GM21381 (cell line): Measurements from ENCODE around the gene SUGCT.
"Not testable (repeated sequence)": the region's sequence is repeated elsewhere in the genome, so short reads cannot be mapped to it uniquely, and the experiment has no call there.

ENCODE experiments used
- ATAC-seq: cut with Tn5 transposase; IDR thresholded peaks from one replicate; pipeline ENCODE4 v1.9.1; 2021; ENCODE audit warnings: mild to moderate bottlenecking, moderate library complexity; ENCODE audit not compliant: unreplicated experiment

The SUGCT gene

DNA sequence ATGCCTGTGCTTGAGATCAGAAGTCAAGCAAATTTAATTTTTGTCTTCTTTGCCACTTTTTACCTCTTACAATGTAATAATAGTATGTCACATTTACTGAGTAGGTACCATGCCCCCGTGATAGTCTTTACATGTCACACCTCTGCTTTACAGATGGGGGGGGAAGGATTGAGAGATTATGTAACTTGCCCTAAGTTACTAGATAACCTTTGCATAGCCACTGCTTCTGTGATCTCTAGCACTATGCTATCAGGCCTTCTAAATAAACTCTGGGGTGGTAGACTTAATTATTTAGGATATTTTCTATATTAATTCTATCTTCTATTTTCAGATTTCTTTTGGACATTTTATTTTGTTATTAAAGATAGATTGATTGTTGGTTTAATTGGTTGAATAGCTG is 514.4 kb downstream of the SUGCT start:
- ATAC-seq = no peak

- not testable (repeated sequence) for ATAC-seq
Observed at GRCh38 chr7:40650903-40651302, 516.1 kb downstream of the SUGCT start.

- no peak for ATAC-seq
Observed at GRCh38 chr7:40654171-40654570, 519.4 kb downstream of the SUGCT start.

GRCh38 chr7:40655426-40655825 is 520.6 kb downstream of the SUGCT start:
- ATAC-seq = no peak

GRCh38 chr7:40656349-40656748 is 521.5 kb downstream of the SUGCT start:
- ATAC-seq = no peak

- ATAC-seq = no peak
Observed at GRCh38 chr7:40658729-40659128, 523.9 kb downstream of the SUGCT start.

DNA sequence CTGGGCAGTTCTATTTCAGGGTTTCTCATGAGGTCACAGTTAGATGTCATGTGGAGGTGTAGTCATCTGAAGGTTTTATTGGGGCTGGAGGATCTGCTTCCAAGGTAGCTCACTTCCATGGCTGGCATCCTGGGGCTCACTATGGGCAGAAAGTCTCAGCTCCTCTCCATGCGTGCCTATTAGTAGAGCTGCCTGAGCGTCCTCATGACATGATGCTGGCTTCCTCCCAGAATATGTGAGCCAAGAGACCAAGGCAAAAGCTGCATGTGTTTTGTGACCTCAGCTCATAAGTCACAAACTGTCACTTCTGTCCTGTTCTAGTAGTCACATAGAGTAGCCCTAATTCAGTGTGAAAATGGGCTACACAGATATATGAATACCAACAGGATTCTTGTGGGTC is 524.4 kb downstream of the SUGCT start:
- ATAC-seq = no peak

- ATAC-seq = no peak
Observed at GRCh38 chr7:40673285-40673684, 538.5 kb downstream of the SUGCT start.

DNA sequence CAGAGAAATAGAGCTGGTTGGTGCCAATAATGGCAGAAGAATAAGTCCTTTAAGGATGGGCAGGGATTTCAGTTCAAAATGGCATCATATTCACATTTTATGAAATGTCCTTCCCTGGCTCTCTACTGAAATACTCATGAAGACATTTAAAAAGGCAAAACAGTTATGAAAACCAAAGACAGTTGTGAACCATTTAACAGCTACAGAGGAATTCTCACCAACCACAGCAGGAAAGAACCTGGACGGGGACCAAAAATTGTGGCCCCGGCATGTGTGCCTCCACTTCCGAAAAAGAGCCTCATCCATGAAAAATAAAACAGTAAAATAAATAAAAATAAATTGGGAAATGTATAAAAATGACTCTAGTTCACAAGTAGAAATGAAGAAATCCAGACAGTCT is 539.5 kb downstream of the SUGCT start:
- no peak for ATAC-seq

DNA sequence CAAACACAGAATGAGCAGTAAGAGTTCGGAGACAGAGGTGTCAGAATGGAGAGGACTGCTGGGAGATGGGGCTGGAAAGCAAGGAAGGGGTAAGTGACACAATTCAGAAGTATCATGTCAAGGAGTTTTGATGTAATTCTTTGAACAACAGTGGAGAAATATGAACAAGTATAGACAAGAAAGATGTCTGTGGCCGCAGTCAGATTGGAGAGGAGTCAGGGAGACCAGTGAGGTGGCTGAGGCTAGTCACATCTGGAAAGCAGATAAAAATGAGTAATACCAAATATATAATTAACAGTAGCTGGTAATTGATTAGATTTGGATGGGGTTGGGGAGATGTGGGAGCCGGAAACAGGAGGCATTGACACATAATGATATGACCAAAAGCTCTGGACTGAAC is 540.9 kb downstream of the SUGCT start:
- ATAC-seq = no peak

DNA sequence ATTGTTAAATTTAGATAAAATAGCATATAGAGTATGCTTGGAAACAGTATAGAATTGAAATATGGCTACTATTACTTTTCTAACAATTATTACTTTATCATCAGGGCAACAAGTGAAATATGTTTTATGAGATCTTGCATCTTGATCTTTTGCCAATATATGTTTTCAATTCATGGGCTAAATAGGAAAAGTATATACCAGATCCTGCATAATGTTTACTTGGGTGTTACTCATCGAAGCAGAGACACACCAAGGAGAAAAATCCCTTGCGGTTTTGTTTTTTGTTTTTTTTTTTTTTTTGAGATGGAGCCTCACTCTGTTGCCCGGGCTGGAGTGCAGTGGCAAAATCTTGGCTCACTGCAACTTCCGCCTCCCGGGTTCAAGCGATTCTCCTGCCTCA is 541.4 kb downstream of the SUGCT start:
- ATAC-seq = no peak

DNA sequence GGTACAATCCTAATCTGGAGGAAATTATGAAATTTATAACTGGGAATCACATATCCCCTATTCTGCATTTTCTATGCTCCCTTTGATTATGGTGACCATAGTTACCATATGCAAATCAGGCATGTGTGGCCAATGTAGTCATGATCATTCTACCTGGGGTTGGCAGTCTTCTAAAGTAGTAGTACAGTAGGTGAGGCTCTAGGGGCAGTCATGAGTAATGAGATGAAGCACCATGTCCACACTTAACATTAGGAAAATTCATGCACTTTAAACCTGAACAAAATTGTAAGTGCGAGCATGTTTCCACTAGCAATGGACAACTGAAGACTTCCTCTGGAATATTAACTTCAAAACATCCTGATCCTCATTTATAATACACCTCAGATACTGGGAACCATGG is 545.9 kb downstream of the SUGCT start:
- ATAC-seq = peak; percentile 88

GRCh38 chr7:40682696-40683095 is 547.9 kb downstream of the SUGCT start:
- ATAC-seq = no peak

DNA sequence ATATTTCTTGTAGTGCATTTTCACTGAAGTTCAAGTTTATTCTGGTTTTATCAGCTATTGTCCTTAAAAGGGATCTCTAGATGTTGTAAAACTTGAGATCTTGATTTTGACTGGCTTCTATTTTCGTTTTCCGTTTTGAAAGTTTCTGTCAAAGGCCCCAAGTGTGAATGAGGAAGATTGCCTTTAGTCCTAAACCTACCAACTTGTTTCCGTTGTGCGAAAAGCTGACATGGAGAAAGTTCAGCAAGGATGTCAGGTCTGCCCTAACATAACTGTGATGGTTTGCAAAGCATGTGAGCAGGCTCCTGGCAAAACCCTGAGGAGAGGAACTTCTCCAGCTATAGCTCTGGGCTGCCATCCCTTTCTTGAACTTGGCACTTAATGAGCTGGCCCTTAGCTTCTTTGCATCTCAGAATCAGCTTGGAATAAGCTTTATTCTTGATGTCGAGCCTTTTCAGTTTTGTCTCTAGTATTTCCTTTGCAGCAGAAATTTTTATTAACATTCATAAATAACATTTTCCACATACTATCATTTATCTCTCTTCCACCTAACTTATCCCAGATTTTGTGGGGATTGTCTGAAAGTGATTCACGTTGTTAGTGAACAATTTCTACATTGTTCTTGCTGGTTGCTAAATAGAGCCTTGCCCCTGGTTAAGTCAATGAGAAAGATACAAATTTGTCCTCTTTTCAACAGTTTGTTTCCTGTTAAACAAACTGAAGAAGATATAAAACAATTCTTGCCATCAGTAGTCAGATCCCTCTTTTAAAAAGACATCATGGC is 559.4 kb downstream of the SUGCT start:
- ATAC-seq = no peak

DNA sequence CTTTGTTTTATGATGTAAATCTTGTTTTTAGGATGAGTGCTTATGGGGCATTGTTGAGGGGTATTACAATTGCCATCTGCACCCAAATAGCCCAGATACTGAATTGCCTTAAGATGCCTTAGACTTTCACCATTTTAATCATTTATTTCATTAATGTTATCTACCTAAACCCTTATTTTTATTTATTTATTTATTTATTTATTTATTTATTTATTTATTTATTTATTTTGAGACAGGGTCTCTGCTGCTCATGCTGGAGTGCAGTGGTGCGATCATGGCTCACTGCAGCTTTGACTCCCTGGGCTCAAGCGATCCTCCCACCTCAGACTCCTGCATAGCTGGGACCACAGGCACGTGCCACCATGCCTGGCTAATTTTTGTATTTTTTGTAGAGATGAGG is 560.2 kb downstream of the SUGCT start:
- ATAC-seq = no peak

- no peak for ATAC-seq
Observed at GRCh38 chr7:40697653-40698052, 562.8 kb downstream of the SUGCT start.

- no peak for ATAC-seq
Observed at GRCh38 chr7:40698214-40698920, 563.6 kb downstream of the SUGCT start.

DNA sequence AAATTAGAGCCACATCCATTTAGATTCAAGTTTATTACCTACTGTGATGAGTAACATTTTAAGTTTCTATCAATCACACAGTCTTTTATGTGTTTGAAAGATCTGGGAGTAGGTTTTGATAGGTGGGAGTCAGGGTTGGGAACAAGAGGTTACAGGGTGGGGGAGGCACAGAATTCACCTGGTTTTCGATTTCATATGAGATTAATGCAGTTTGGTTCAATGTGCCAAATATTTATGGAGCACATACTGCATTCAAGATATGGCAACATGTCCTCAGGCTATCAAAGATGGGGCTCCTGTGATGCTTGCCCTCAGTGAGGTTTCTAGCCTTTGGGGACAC is 564.1 kb downstream of the SUGCT start:
- no peak for ATAC-seq

GRCh38 chr7:40700653-40701421 is 566.0 kb downstream of the SUGCT start:
- ATAC-seq = no peak

DNA sequence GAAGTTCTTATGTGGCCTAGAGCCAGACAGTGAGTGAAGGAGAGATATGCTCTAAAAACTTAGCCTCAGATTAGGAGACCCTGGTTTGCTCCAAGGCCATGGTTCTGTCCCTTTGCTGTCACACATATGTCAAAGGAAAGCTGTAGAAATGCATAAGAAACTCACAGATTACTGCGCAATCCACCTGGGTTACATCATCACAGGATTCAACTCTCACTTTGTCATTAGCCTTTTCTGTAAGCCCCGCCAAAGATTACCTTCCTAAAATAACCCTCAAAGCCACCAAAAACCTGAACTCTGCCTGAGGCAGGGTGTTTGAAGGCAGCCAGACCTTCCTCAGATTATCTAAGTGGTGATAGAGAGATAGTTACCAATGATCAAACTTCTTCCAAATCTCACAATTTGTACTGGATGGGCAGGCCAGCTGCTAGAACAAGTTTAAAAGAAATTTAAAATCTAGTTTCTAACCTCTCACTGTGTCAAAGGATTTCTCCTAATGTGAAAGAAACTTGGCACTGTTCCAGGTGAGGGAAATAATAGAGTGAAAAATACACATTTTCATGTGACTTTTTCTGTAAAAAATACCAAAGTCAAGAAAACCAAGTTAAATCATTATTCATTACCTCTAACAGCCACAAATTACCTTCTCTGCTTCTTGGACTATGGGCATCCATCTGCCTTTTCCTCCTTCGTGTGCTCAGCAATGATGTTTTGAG is 567.2 kb downstream of the SUGCT start:
- ATAC-seq = no peak

- no peak for ATAC-seq
Observed at GRCh38 chr7:40704172-40704571, 569.4 kb downstream of the SUGCT start.
